MG63 (cell line): ENCODE results near the gene PCDHGA3. TPM values are rescaled to one million over a fixed set of nuclear protein-coding genes. Genes with fewer than 3 reads are reported as not detected.
"Not testable (repeated sequence)": the region's sequence is repeated elsewhere in the genome, so short reads cannot be mapped to it uniquely, and the experiment has no call there.

ENCODE experiments used
- DNase-seq: peaks from one replicate; pipeline ENCODE4 v3.0.0-alpha.2; 2020
- H3K27me3 ChIP-seq: fragments of 250-450 bp; sonication (Bioruptor Pico); 2 replicates; pipeline ENCODE4 v1.5.1; 2020; ENCODE audit warnings: mild to moderate bottlenecking, moderate library complexity
- H3K36me3 ChIP-seq: fragments of 250-450 bp; sonication (Bioruptor Pico); 2 replicates; pipeline ENCODE4 v1.5.1; 2020; ENCODE audit warnings: mild to moderate bottlenecking, moderate library complexity
- H3K4me3 ChIP-seq: fragments of 250-450 bp; sonication (Bioruptor Pico); 2 replicates; pipeline ENCODE4 v1.5.1; 2020; ENCODE audit warnings: mild to moderate bottlenecking, moderate library complexity
- H3K9me3 ChIP-seq: fragments of 250-450 bp; sonication (Bioruptor Pico); 2 replicates; pipeline ENCODE4 v1.5.1; 2020; ENCODE audit warnings: mild to moderate bottlenecking, moderate library complexity
- total RNA-seq: library from RNA; depleted of rRNA; stranded (reverse); fragments of >200 nt; shearing (Covaris generic); gene quantifications from 2 replicates; pipeline ENCODE4 v1.2.3, GENCODE V29; 2014; ENCODE audit warnings: low replicate concordance; rRNA removed

The PCDHGA3 gene
- total RNA-seq, 1 experiment from 2014 or later: not detected

GRCh38 chr5:141392429-141393198 lies 49.0 kb downstream of the PCDHGA3 start, which contains the start of gene PCDHGA8:
Gene PCDHGA8, plus strand, starts transcription at chr5:141392633. Its CDS starts 181 bp downstream, at chr5:141392814.
- no peak for DNase-seq
- peaks cover 9% of the 10 kb centered on the region for H3K9me3 ChIP-seq
- no peaks in the 10 kb centered on the region for H3K27me3 ChIP-seq
- no peak within 1 kb of the TSS for H3K4me3 ChIP-seq
- H3K36me3 ChIP-seq: no peaks in the 10 kb centered on the region

- no peaks in the 10 kb centered on the region for H3K27me3 ChIP-seq
- H3K4me3 ChIP-seq: no peak overlapping the region
- H3K9me3 ChIP-seq: peaks cover 9% of the 10 kb centered on the region
- no peak for DNase-seq
- no peaks in the 10 kb centered on the region for H3K36me3 ChIP-seq
Observed at GRCh38 chr5:141393267-141393666, 49.6 kb downstream of the PCDHGA3 start.

GRCh38 chr5:141394401-141395187 lies 51.0 kb downstream of the PCDHGA3 start:
- not testable (repeated sequence) for DNase-seq, H3K4me3 ChIP-seq, H3K27me3 ChIP-seq, H3K36me3 ChIP-seq
- H3K9me3 ChIP-seq: peaks cover 12% of the 10 kb centered on the region

Other genes starting within 250 kb of the PCDHGA3 start
- gene PCDHB2, start 249.2 kb upstream of the PCDHGA3 start, total RNA-seq: 6.0 and 7.0 TPM in 2 replicates
- not detected in 2 replicates for gene PCDHB3, start 243.4 kb upstream of the PCDHGA3 start, total RNA-seq
- gene PCDHB4, start 222.0 kb upstream of the PCDHGA3 start, total RNA-seq: not detected in 2 replicates
- 2.3 TPM in 1 of 2 replicates, not detected in the other for gene PCDHB5, start 208.6 kb upstream of the PCDHGA3 start, total RNA-seq
- gene PCDHB6, start 193.8 kb upstream of the PCDHGA3 start, total RNA-seq: 0.10 TPM in 1 of 2 replicates, not detected in the other
- 0.46 TPM in 1 of 2 replicates, not detected in the other for gene PCDHB7, start 171.2 kb upstream of the PCDHGA3 start, total RNA-seq
- not detected in 2 replicates for gene PCDHB8, start 166.0 kb upstream of the PCDHGA3 start, total RNA-seq
- gene PCDHB16, start 161.4 kb upstream of the PCDHGA3 start, total RNA-seq: 0.10 and 1.2 TPM in 2 replicates
- 1.9 TPM in 1 of 2 replicates, not detected in the other for gene PCDHB9, start 156.7 kb upstream of the PCDHGA3 start, total RNA-seq
- 0.10 TPM in 1 of 2 replicates, not detected in the other for gene PCDHB10, start 151.5 kb upstream of the PCDHGA3 start, total RNA-seq
- gene PCDHB11, start 144.2 kb upstream of the PCDHGA3 start, total RNA-seq: 1.0 TPM in 1 of 2 replicates, not detected in the other
- 0.16 TPM in 1 of 2 replicates, not detected in the other for gene PCDHB12, start 135.1 kb upstream of the PCDHGA3 start, total RNA-seq
- gene PCDHB13, start 129.9 kb upstream of the PCDHGA3 start, total RNA-seq: 0.40 TPM in 1 of 2 replicates, not detected in the other
- gene PCDHB14, start 120.5 kb upstream of the PCDHGA3 start, total RNA-seq: 0.74 and 3.8 TPM in 2 replicates
- 0.07 and 2.0 TPM in 2 replicates for gene PCDHB15, start 98.4 kb upstream of the PCDHGA3 start, total RNA-seq
- not detected in 2 replicates for gene SLC25A2, start 39.8 kb upstream of the PCDHGA3 start, total RNA-seq
- 183 and 217 TPM in 2 replicates for gene TAF7, start 23.0 kb upstream of the PCDHGA3 start, total RNA-seq
- 0.42 and 0.56 TPM in 2 replicates for gene PCDHGA1, start 13.3 kb upstream of the PCDHGA3 start, total RNA-seq
- not detected in 2 replicates for gene PCDHGA2, start 5.1 kb upstream of the PCDHGA3 start, total RNA-seq
- 0.59 and 1.3 TPM in 2 replicates for gene PCDHGB1, start 6.3 kb downstream of the PCDHGA3 start, total RNA-seq
- gene PCDHGA4, start 11.2 kb downstream of the PCDHGA3 start, total RNA-seq: 0.23 and 0.44 TPM in 2 replicates
- 1.6 and 2.5 TPM in 2 replicates for gene PCDHGB2, start 16.2 kb downstream of the PCDHGA3 start, total RNA-seq
- not detected in 2 replicates for gene PCDHGA5, start 20.3 kb downstream of the PCDHGA3 start, total RNA-seq
- 0.81 TPM in 1 of 2 replicates, not detected in the other for gene PCDHGB3, start 26.4 kb downstream of the PCDHGA3 start, total RNA-seq
- gene PCDHGA6, start 30.1 kb downstream of the PCDHGA3 start, total RNA-seq: 0.20 and 2.3 TPM in 2 replicates
- gene PCDHGA7, start 38.9 kb downstream of the PCDHGA3 start, total RNA-seq: 0.07 and 0.67 TPM in 2 replicates
- gene PCDHGB4, start 43.9 kb downstream of the PCDHGA3 start, total RNA-seq: 0.17 and 0.26 TPM in 2 replicates
- 0.03 and 0.59 TPM in 2 replicates for gene PCDHGA8, start 48.8 kb downstream of the PCDHGA3 start, total RNA-seq
- 0.53 TPM in 1 of 2 replicates, not detected in the other for gene PCDHGB5, start 54.1 kb downstream of the PCDHGA3 start, total RNA-seq
- not detected in 2 replicates for gene PCDHGA9, start 58.9 kb downstream of the PCDHGA3 start, total RNA-seq
- not detected in 2 replicates for gene PCDHGB6, start 64.2 kb downstream of the PCDHGA3 start, total RNA-seq
- gene PCDHGA10, start 69.2 kb downstream of the PCDHGA3 start, total RNA-seq: 1.0 and 1.2 TPM in 2 replicates
- gene PCDHGB7, start 73.8 kb downstream of the PCDHGA3 start, total RNA-seq: 0.10 TPM in 1 of 2 replicates, not detected in the other
- not detected in 2 replicates for gene PCDHGA11, start 77.2 kb downstream of the PCDHGA3 start, total RNA-seq
- not detected in 2 replicates for gene PCDHGA12, start 86.7 kb downstream of the PCDHGA3 start, total RNA-seq
- gene PCDHGC3, start 132.1 kb downstream of the PCDHGA3 start, total RNA-seq: 42.3 and 49.8 TPM in 2 replicates
- gene PCDHGC4, start 141.2 kb downstream of the PCDHGA3 start, total RNA-seq: not detected in 2 replicates
- gene PCDHGC5, start 145.3 kb downstream of the PCDHGA3 start, total RNA-seq: 0.46 TPM in 1 of 2 replicates, not detected in the other